H4 (cell line): ENCODE measurements around the gene PDZD2. TPM values are rescaled to one million over a fixed set of nuclear protein-coding genes. Genes with fewer than 3 reads are reported as not detected.

ENCODE experiments used
- DNase-seq: peaks from one replicate; pipeline ENCODE4 v3.0.0-alpha.2; 2015; ENCODE audit warnings: low spot score
- total RNA-seq: library from RNA; depleted of rRNA; stranded (reverse); fragments of >200 nt; shearing (Covaris generic); gene quantifications from 2 replicates; pipeline ENCODE4 v1.2.3, GENCODE V29; 2014

The PDZD2 gene
- total RNA-seq, 1 experiment from 2014 or later: 1.2 TPM

- no peak for DNase-seq
Measured at GRCh38 chr5:31866166-31866565, 227.2 kb downstream of the PDZD2 start.

GRCh38 chr5:31867219-31867618 is 228.3 kb downstream of the PDZD2 start:
- DNase-seq: no peak

GRCh38 chr5:31880449-31880848 is 241.5 kb downstream of the PDZD2 start:
- DNase-seq: no peak

- no peak for DNase-seq
Measured at GRCh38 chr5:31884896-31885295, 246.0 kb downstream of the PDZD2 start.

GRCh38 chr5:31886206-31886605 is 247.3 kb downstream of the PDZD2 start:
- DNase-seq: no peak

GRCh38 chr5:31887556-31887955 is 248.6 kb downstream of the PDZD2 start:
- DNase-seq: no peak

GRCh38 chr5:31888564-31888963 is 249.6 kb downstream of the PDZD2 start:
- no peak for DNase-seq

- no peak for DNase-seq
Measured at GRCh38 chr5:31889001-31889561, 250.2 kb downstream of the PDZD2 start.

GRCh38 chr5:31890046-31890445 is 251.1 kb downstream of the PDZD2 start:
- no peak for DNase-seq

GRCh38 chr5:31894141-31894540 is 255.2 kb downstream of the PDZD2 start:
- DNase-seq: no peak

GRCh38 chr5:31895199-31895820 is 256.4 kb downstream of the PDZD2 start:
- no peak for DNase-seq

GRCh38 chr5:31898036-31898632 is 259.2 kb downstream of the PDZD2 start:
- no peak for DNase-seq

GRCh38 chr5:31900296-31900865 is 261.4 kb downstream of the PDZD2 start:
- DNase-seq: no peak

- no peak for DNase-seq
Measured at GRCh38 chr5:31901807-31902530, 263.0 kb downstream of the PDZD2 start.

GRCh38 chr5:31908396-31908795 is 269.5 kb downstream of the PDZD2 start:
- DNase-seq: no peak

- DNase-seq: no peak
Measured at GRCh38 chr5:31909073-31909472, 270.1 kb downstream of the PDZD2 start.

GRCh38 chr5:31911291-31912265 is 272.6 kb downstream of the PDZD2 start:
- no peak for DNase-seq

GRCh38 chr5:31913808-31914207 is 274.9 kb downstream of the PDZD2 start:
- DNase-seq: no peak

GRCh38 chr5:31916327-31916726 is 277.4 kb downstream of the PDZD2 start:
- no peak for DNase-seq

GRCh38 chr5:31918739-31919138 is 279.8 kb downstream of the PDZD2 start:
- DNase-seq: no peak

- peak; percentile 82 for DNase-seq
Measured at GRCh38 chr5:31921852-31922305, 282.9 kb downstream of the PDZD2 start.
